GM23338 (cell line): ENCODE data around the gene FOXP1.

Experiments
- CREB1 ChIP-seq: fragments of 250-450 bp; sonication (Bioruptor Pico); IDR thresholded peaks from 2 replicates; pipeline ENCODE4 v1.5.0; 2020; ENCODE audit warnings: low read depth, mild to moderate bottlenecking, moderate library complexity
- CTCF ChIP-seq, 2 experiments: fragments of 200-600 bp in 1 of 2; sonication (generic) in 1 of 2; conservative IDR thresholded peaks; 2 replicates each; pipeline versions ENCODE4 v1.5.1 to v1.6.1; 2016 to 2017; ENCODE audit warnings: antibody characterized with exemption in 2 of 2, low read depth in 2 of 2, mild to moderate bottlenecking in 2 of 2, moderate library complexity in 1 of 2
- ETS1 ChIP-seq: IDR thresholded peaks from 2 replicates; pipeline ENCODE4 v1.6.1; 2016; ENCODE audit warnings: antibody characterized with exemption
- EZH2 ChIP-seq: fragments of 200-600 bp; sonication (generic); IDR thresholded peaks from one replicate; pipeline ENCODE4 v1.8.0; 2017; ENCODE audit warnings: antibody characterized with exemption, mild to moderate bottlenecking, low read depth; ENCODE audit not compliant: unreplicated experiment
- EZH2phosphoT487 ChIP-seq: fragments of 200-600 bp; sonication (generic); IDR thresholded peaks from one replicate; pipeline ENCODE4 v1.8.1; 2018; ENCODE audit warnings: antibody characterized with exemption; ENCODE audit not compliant: unreplicated experiment
- JUNB ChIP-seq: IDR thresholded peaks from one replicate; pipeline ENCODE4 v1.6.1; 2016; ENCODE audit warnings: antibody characterized with exemption; ENCODE audit not compliant: unreplicated experiment
- NANOG ChIP-seq: IDR thresholded peaks from 2 replicates; pipeline ENCODE4 v1.6.1; 2016; ENCODE audit warnings: antibody characterized with exemption, borderline replicate concordance
- POLR2AphosphoS5 ChIP-seq: IDR thresholded peaks from 2 replicates; pipeline ENCODE4 v1.6.1; 2016; ENCODE audit warnings: antibody characterized with exemption, low read depth
- STAT1 ChIP-seq: IDR thresholded peaks from one replicate; pipeline ENCODE4 v1.6.1; 2016; ENCODE audit warnings: antibody characterized with exemption; ENCODE audit not compliant: unreplicated experiment
- ZNF114 ChIP-seq: fragments of 250-450 bp; sonication (Bioruptor Pico); IDR thresholded peaks from 2 replicates; pipeline ENCODE4 v1.5.0; 2020; ENCODE audit warnings: mild to moderate bottlenecking, moderate library complexity
- ZNF331 ChIP-seq: fragments of 250-450 bp; sonication (Bioruptor Pico); IDR thresholded peaks from 2 replicates; pipeline ENCODE4 v1.5.0; 2020; ENCODE audit warnings: low read depth, mild to moderate bottlenecking, moderate library complexity
- TF ChIP-seq, protein P1 (sequence below): IDR thresholded peaks from one replicate; pipeline ENCODE4 v1.6.1; 2018; ENCODE audit warnings: antibody characterized with exemption; ENCODE audit not compliant: unreplicated experiment
- TF ChIP-seq, protein P2 (sequence below): fragments of 250-450 bp; sonication (Bioruptor Pico); IDR thresholded peaks from 2 replicates; pipeline ENCODE4 v1.5.0; 2020; ENCODE audit warnings: mild to moderate bottlenecking, moderate library complexity

DNA sequence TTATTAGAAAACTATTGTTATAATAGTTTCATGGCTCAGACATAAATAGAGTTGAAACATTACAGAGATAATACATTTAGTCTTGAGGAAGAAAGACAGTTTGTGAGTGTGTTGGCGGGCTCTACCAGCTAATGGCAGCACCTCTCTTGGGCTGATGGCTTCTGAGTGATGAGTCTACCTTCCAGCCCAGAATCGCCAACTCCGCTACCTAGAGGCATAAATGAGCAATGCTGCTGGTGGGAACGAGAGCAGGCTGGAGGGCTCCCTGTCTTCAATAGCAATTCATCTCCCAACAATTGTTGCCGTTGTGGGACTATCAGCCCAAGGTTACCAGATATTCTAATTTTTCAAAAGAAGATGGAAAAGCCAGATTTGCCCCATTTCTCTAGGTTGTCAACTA is 388.7 kb downstream of the FOXP1 start:
- TF ChIP-seq CTCF (conservative IDR thresholded peaks at IDR 0.05; ENCODE audit: low read depth in 2 of 2) = peak; percentile 22 to 52; a peak in 3 of 4 replicates
- no peak for TF ChIP-seq EZH2
- no peak for TF ChIP-seq POLR2AphosphoS5
- TF ChIP-seq, protein P1, sequence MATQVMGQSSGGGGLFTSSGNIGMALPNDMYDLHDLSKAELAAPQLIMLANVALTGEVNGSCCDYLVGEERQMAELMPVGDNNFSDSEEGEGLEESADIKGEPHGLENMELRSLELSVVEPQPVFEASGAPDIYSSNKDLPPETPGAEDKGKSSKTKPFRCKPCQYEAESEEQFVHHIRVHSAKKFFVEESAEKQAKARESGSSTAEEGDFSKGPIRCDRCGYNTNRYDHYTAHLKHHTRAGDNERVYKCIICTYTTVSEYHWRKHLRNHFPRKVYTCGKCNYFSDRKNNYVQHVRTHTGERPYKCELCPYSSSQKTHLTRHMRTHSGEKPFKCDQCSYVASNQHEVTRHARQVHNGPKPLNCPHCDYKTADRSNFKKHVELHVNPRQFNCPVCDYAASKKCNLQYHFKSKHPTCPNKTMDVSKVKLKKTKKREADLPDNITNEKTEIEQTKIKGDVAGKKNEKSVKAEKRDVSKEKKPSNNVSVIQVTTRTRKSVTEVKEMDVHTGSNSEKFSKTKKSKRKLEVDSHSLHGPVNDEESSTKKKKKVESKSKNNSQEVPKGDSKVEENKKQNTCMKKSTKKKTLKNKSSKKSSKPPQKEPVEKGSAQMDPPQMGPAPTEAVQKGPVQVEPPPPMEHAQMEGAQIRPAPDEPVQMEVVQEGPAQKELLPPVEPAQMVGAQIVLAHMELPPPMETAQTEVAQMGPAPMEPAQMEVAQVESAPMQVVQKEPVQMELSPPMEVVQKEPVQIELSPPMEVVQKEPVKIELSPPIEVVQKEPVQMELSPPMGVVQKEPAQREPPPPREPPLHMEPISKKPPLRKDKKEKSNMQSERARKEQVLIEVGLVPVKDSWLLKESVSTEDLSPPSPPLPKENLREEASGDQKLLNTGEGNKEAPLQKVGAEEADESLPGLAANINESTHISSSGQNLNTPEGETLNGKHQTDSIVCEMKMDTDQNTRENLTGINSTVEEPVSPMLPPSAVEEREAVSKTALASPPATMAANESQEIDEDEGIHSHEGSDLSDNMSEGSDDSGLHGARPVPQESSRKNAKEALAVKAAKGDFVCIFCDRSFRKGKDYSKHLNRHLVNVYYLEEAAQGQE = no peak
- no peak for TF ChIP-seq EZH2phosphoT487
- no peak for TF ChIP-seq CREB1 (CRISPR knock-in tag)
- TF ChIP-seq JUNB = no peak
- TF ChIP-seq NANOG = no peak
- TF ChIP-seq, protein P2, sequence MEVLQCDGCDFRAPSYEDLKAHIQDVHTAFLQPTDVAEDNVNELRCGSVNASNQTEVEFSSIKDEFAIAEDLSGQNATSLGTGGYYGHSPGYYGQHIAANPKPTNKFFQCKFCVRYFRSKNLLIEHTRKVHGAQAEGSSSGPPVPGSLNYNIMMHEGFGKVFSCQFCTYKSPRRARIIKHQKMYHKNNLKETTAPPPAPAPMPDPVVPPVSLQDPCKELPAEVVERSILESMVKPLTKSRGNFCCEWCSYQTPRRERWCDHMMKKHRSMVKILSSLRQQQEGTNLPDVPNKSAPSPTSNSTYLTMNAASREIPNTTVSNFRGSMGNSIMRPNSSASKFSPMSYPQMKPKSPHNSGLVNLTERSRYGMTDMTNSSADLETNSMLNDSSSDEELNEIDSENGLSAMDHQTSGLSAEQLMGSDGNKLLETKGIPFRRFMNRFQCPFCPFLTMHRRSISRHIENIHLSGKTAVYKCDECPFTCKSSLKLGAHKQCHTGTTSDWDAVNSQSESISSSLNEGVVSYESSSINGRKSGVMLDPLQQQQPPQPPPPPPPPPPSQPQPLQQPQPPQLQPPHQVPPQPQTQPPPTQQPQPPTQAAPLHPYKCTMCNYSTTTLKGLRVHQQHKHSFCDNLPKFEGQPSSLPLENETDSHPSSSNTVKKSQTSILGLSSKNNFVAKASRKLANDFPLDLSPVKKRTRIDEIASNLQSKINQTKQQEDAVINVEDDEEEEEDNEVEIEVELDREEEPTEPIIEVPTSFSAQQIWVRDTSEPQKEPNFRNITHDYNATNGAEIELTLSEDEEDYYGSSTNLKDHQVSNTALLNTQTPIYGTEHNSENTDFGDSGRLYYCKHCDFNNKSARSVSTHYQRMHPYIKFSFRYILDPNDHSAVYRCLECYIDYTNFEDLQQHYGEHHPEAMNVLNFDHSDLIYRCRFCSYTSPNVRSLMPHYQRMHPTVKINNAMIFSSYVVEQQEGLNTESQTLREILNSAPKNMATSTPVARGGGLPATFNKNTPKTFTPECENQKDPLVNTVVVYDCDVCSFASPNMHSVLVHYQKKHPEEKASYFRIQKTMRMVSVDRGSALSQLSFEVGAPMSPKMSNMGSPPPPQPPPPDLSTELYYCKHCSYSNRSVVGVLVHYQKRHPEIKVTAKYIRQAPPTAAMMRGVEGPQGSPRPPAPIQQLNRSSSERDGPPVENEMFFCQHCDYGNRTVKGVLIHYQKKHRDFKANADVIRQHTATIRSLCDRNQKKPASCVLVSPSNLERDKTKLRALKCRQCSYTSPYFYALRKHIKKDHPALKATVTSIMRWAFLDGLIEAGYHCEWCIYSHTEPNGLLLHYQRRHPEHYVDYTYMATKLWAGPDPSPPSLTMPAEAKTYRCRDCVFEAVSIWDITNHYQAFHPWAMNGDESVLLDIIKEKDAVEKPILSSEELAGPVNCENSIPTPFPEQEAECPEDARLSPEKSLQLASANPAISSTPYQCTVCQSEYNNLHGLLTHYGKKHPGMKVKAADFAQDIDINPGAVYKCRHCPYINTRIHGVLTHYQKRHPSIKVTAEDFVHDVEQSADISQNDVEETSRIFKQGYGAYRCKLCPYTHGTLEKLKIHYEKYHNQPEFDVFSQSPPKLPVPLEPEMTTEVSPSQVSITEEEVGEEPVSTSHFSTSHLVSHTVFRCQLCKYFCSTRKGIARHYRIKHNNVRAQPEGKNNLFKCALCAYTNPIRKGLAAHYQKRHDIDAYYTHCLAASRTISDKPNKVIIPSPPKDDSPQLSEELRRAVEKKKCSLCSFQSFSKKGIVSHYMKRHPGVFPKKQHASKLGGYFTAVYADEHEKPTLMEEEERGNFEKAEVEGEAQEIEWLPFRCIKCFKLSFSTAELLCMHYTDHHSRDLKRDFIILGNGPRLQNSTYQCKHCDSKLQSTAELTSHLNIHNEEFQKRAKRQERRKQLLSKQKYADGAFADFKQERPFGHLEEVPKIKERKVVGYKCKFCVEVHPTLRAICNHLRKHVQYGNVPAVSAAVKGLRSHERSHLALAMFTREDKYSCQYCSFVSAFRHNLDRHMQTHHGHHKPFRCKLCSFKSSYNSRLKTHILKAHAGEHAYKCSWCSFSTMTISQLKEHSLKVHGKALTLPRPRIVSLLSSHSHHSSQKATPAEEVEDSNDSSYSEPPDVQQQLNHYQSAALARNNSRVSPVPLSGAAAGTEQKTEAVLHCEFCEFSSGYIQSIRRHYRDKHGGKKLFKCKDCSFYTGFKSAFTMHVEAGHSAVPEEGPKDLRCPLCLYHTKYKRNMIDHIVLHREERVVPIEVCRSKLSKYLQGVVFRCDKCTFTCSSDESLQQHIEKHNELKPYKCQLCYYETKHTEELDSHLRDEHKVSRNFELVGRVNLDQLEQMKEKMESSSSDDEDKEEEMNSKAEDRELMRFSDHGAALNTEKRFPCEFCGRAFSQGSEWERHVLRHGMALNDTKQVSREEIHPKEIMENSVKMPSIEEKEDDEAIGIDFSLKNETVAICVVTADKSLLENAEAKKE (CRISPR knock-in tag) = no peak
- TF ChIP-seq ZNF331 (CRISPR knock-in tag) = no peak
- no peak for TF ChIP-seq ETS1
- no peak for TF ChIP-seq STAT1
- TF ChIP-seq ZNF114 (CRISPR knock-in tag) = no peak
